Testis (tissue), 3 donors: ENCODE measurements around the gene HCK. TPM values are rescaled to one million over a fixed set of nuclear protein-coding genes. Genes with fewer than 3 reads are reported as not detected.

Source experiments
- DNase-seq: peaks from one replicate; pipeline ENCODE4 v3.0.0-alpha.2; 2019
- H3K27ac ChIP-seq, 2 donors: fragments of 200-600 bp; sonication (generic); one replicate each; pipeline ENCODE4 v1.5.1; 2019
- H3K27me3 ChIP-seq: fragments of 200-600 bp; sonication (generic); one replicate; pipeline ENCODE4 v1.5.1; 2019
- H3K36me3 ChIP-seq: fragments of 200-600 bp; sonication (generic); one replicate; pipeline ENCODE4 v1.5.1; 2017; ENCODE audit warnings: low read depth; ENCODE audit errors: missing control alignments
- H3K4me1 ChIP-seq: fragments of 200-600 bp; sonication (generic); one replicate; pipeline ENCODE4 v1.5.1; 2019
- H3K4me3 ChIP-seq, 2 donors: fragments of 200-600 bp; sonication (generic); one replicate each; pipeline ENCODE4 v1.5.1; 2017 to 2019
- H3K9me3 ChIP-seq: fragments of 200-600 bp; sonication (generic); one replicate; pipeline ENCODE4 v1.5.1; 2017
- CTCF ChIP-seq, 3 experiments: fragments of 450-650 bp in 2 of 3; fragments of 200-600 bp in 1 of 3; sonication (generic) in 1 of 3; IDR thresholded peaks; one replicate each; pipeline ENCODE4 v1.5.1; 2016 to 2019; ENCODE audit warnings: antibody characterized with exemption in 3 of 3, mild to moderate bottlenecking in 2 of 3, moderate library complexity in 1 of 3
- POLR2A ChIP-seq: fragments of 450-650 bp; IDR thresholded peaks from one replicate; pipeline ENCODE4 v1.6.1; 2017; ENCODE audit warnings: antibody characterized with exemption, mild to moderate bottlenecking, moderate library complexity
- WGBS, 2 donors: methylation state at CpG; one replicate each; pipeline ENCODE4 v1.1.5; 2018; 5-methylcytosine and 5-hydroxymethylcytosine counted together
- intact Hi-C: fragments of 100-400 bp; cut with DNase I; formaldehyde crosslinking; loops from one replicate; pipeline ENCODE4 v1.15.1; 2023; ENCODE audit warnings: low total_unique reads
- polyA plus RNA-seq: library from polyadenylated mRNA; stranded (reverse); fragments of 350-450 nt; fragmentation: Illumina TruSeq; extraction: RNeasy Lipid Tissue Mini Kit (QIAGEN cat#74804); gene quantifications from one replicate; pipeline ENCODE4 v1.2.3, GENCODE V29; 2014; ENCODE audit warnings: low read depth, low replicate concordance; ENCODE audit not compliant: insufficient read depth
- total RNA-seq, 2 donors: library from RNA; depleted of rRNA; stranded (reverse); fragments of >200 nt; gene quantifications; one replicate each; pipeline ENCODE4 v1.2.3, GENCODE V29; 2016

Gene HCK
- total and polyA plus RNA-seq, 3 donors from 2014 or later = 1.3 to 8.9 (median 4.5) TPM

- WGBS, 2 donors = 68 to 69% methylated on average over 10 of the region's 10 CpGs
- Histone ChIP-seq H3K36me3 (no peaks in the 10 kb centered on the region), H3K4me3 (no peak overlapping the region), H3K9me3 (no peaks in the 10 kb centered on the region), H3K27me3 (no peaks in the 10 kb centered on the region), H3K4me1 (no peaks in the 10 kb centered on the region), H3K27ac (no peak overlapping the region)
- intact Hi-C loops = loop anchor here (10.0 kb wide), 1 partner anchor 182 kb away; no protein-coding TSS in a partner anchor
- TF ChIP-seq POLR2A (no peak), CTCF (IDR thresholded peaks at IDR 0.05) (no peak)
- DNase-seq = no peak
Observed at GRCh38 chr20:32036716-32037485, 15.1 kb upstream of the HCK start.

GRCh38 chr20:32037929-32038328 is 14.1 kb upstream of the HCK start:
- Histone ChIP-seq H3K4me1 (no peaks in the 10 kb centered on the region), H3K9me3 (no peaks in the 10 kb centered on the region), H3K4me3 (no peak overlapping the region), H3K27me3 (no peaks in the 10 kb centered on the region), H3K36me3 (no peaks in the 10 kb centered on the region), H3K27ac (no peak overlapping the region)
- TF ChIP-seq CTCF (IDR thresholded peaks at IDR 0.05) (no peak), POLR2A (no peak)
- intact Hi-C loops = loop anchor here (10.0 kb wide), 1 partner anchor 183 kb away; no protein-coding TSS in a partner anchor
- no peak for DNase-seq
- 88 to 92% methylated on average over 4 of the region's 4 CpGs for WGBS, 2 donors

GRCh38 chr20:32040142-32040953 is 11.7 kb upstream of the HCK start:
- H3K4me3 ChIP-seq = no peak overlapping the region
- TF ChIP-seq CTCF (IDR thresholded peaks at IDR 0.05) = no peak
- H3K4me1 ChIP-seq = no peaks in the 10 kb centered on the region
- DNase-seq = no peak
- no peaks in the 10 kb centered on the region for H3K36me3 ChIP-seq
- no peaks in the 10 kb centered on the region for H3K9me3 ChIP-seq
- H3K27me3 ChIP-seq = no peaks in the 10 kb centered on the region
- 86 to 89% methylated on average over 5 to 10 of the region's 10 CpGs for WGBS, 2 donors
- H3K27ac ChIP-seq = no peak overlapping the region
- intact Hi-C loops = no loop called here

- Histone ChIP-seq H3K27ac (no peak overlapping the region), H3K36me3 (no peaks in the 10 kb centered on the region), H3K4me1 (no peaks in the 10 kb centered on the region), H3K27me3 (no peaks in the 10 kb centered on the region), H3K9me3 (no peaks in the 10 kb centered on the region), H3K4me3 (no peak overlapping the region)
- no peak for TF ChIP-seq CTCF (IDR thresholded peaks at IDR 0.05)
- TF ChIP-seq POLR2A = no peak
- DNase-seq = no peak
- 68 to 72% methylated on average over 3 of the region's 3 CpGs for WGBS, 2 donors
- intact Hi-C loops = no loop called here
Observed at GRCh38 chr20:32045999-32046398, 6.0 kb upstream of the HCK start.
